Measurements from ENCODE around the gene SLX9.

Gene SLX9

GRCh38 chr21:44931137-44931500, 8.7 kb upstream of the SLX9 start:
- Histone ChIP-seq H3K4ac (ENCODE audit: low read depth in 1 of 2, low read length in 2 of 2) (no peak overlapping the region), H3K27me3 (ENCODE audit: control insufficient read depth in 1 of 2, insufficient read depth in 1 of 2, low read length in 2 of 2) (peaks cover 37 to 76% of the 10 kb centered on the region in 2 experiments), H3K27ac (ENCODE audit: low read length, poor library complexity, severe bottlenecking) (no peak overlapping the region), H3K9ac (ENCODE audit: low read length) (peak overlapping the region; percentile 11), H3K79me1 (replicated peaks; ENCODE audit: low read length, poor library complexity, severe bottlenecking) (no peaks in the 10 kb centered on the region), H2AFZ (ENCODE audit: low read depth, low read length) (no peak overlapping the region), H3K23ac (ENCODE audit: low read length in 2 of 2) (no peak overlapping the region), H2BK12ac (ENCODE audit: low read length in 2 of 2) (no peak overlapping the region), H2AK5ac (ENCODE audit: low read length, severe bottlenecking) (no peak overlapping the region), H3K18ac (ENCODE audit: low read depth in 1 of 2, low read length in 2 of 2) (no peak overlapping the region), H3K36me3 (ENCODE audit: control insufficient read depth in 1 of 2, insufficient read depth in 2 of 2, low read depth in 1 of 2, low read length in 2 of 2) (no peaks in the 10 kb centered on the region), H3K14ac (ENCODE audit: low read length in 2 of 2) (no peak overlapping the region), H3K9me3 (ENCODE audit: control insufficient read depth, low read length) (peaks cover 3% of the 10 kb centered on the region), H3K4me3 (ENCODE audit: insufficient read depth in 1 of 2, low read depth in 1 of 2, low read length in 2 of 2) (peak overlapping the region in 1 of 2 experiments; percentile 62), H3K4me1 (ENCODE audit: control insufficient read depth, insufficient read depth, low read depth, low read length) (peaks cover 56% of the 10 kb centered on the region), H3K4me2 (ENCODE audit: low read length, poor library complexity, severe bottlenecking) (peak overlapping the region; percentile 23), H4K8ac (ENCODE audit: low read length) (no peak overlapping the region), H2BK120ac (ENCODE audit: low read depth, low read length) (no peak overlapping the region), H2BK15ac (ENCODE audit: low read depth, poor library complexity, severe bottlenecking) (no peak overlapping the region), H2BK5ac (ENCODE audit: low read depth, low read length, poor library complexity, severe bottlenecking) (no peak overlapping the region), H4K91ac (ENCODE audit: low read length) (no peak overlapping the region)
- WGBS, result 5% methylated on average over 19 of the region's 19 CpGs
- peak; percentile 51 for DNase-seq

- peaks cover 37 to 76% of the 10 kb centered on the region in 2 experiments for H3K27me3 ChIP-seq (ENCODE audit: control insufficient read depth in 1 of 2, insufficient read depth in 1 of 2, low read length in 2 of 2)
- no peak overlapping the region for H4K8ac ChIP-seq (ENCODE audit: low read length)
- H2AFZ ChIP-seq (ENCODE audit: low read depth, low read length), result no peak overlapping the region
- H3K4ac ChIP-seq (ENCODE audit: low read depth in 1 of 2, low read length in 2 of 2), result no peak overlapping the region
- peaks cover 50% of the 10 kb centered on the region for H3K4me1 ChIP-seq (ENCODE audit: control insufficient read depth, insufficient read depth, low read depth, low read length)
- peaks cover 3% of the 10 kb centered on the region for H3K9me3 ChIP-seq (ENCODE audit: control insufficient read depth, low read length)
- 3% methylated on average over 77 of the region's 78 CpGs for WGBS
- H2BK15ac ChIP-seq (ENCODE audit: low read depth, poor library complexity, severe bottlenecking), result no peak overlapping the region
- H3K36me3 ChIP-seq (ENCODE audit: control insufficient read depth in 1 of 2, insufficient read depth in 2 of 2, low read depth in 1 of 2, low read length in 2 of 2), result no peaks in the 10 kb centered on the region
- H4K91ac ChIP-seq (ENCODE audit: low read length), result peak overlapping the region; percentile 80
- H3K14ac ChIP-seq (ENCODE audit: low read length in 2 of 2), result peak overlapping the region; percentile 18 to 68
- peak overlapping the region; percentile 71 for H2BK120ac ChIP-seq (ENCODE audit: low read depth, low read length)
- peak overlapping the region; percentile 11 for H3K9ac ChIP-seq (ENCODE audit: low read length)
- H2BK12ac ChIP-seq (ENCODE audit: low read length in 2 of 2), result peak overlapping the region in 1 of 2 experiments; percentile 15
- H3K79me1 ChIP-seq (replicated peaks; ENCODE audit: low read length, poor library complexity, severe bottlenecking), result no peaks in the 10 kb centered on the region
- H3K23ac ChIP-seq (ENCODE audit: low read length in 2 of 2), result peak overlapping the region in 1 of 2 experiments; percentile 63
- no peak overlapping the region for H3K27ac ChIP-seq (ENCODE audit: low read length, poor library complexity, severe bottlenecking)
- H3K18ac ChIP-seq (ENCODE audit: low read depth in 1 of 2, low read length in 2 of 2), result peak overlapping the region; percentile 33 to 59
- H3K4me3 ChIP-seq (ENCODE audit: insufficient read depth in 1 of 2, low read depth in 1 of 2, low read length in 2 of 2), result peak overlapping the region in 1 of 2 experiments; percentile 62
- DNase-seq, result no peak
- peak overlapping the region; percentile 36 for H3K4me2 ChIP-seq (ENCODE audit: low read length, poor library complexity, severe bottlenecking)
- H2AK5ac ChIP-seq (ENCODE audit: low read length, severe bottlenecking), result no peak overlapping the region
- no peak overlapping the region for H2BK5ac ChIP-seq (ENCODE audit: low read depth, low read length, poor library complexity, severe bottlenecking)
Observed at GRCh38 chr21:44931501-44932407, 8.1 kb upstream of the SLX9 start.

GRCh38 chr21:44932408-44933181, 7.2 kb upstream of the SLX9 start:
- Histone ChIP-seq H2BK12ac (ENCODE audit: low read length in 2 of 2) (no peak overlapping the region), H2BK15ac (ENCODE audit: low read depth, poor library complexity, severe bottlenecking) (peak overlapping the region; percentile 54), H3K4me2 (ENCODE audit: low read length, poor library complexity, severe bottlenecking) (peak overlapping the region; percentile 36), H2BK120ac (ENCODE audit: low read depth, low read length) (peak overlapping the region; percentile 71), H2AK5ac (ENCODE audit: low read length, severe bottlenecking) (no peak overlapping the region), H2BK5ac (ENCODE audit: low read depth, low read length, poor library complexity, severe bottlenecking) (no peak overlapping the region), H3K36me3 (ENCODE audit: control insufficient read depth in 1 of 2, insufficient read depth in 2 of 2, low read depth in 1 of 2, low read length in 2 of 2) (no peaks in the 10 kb centered on the region), H4K91ac (ENCODE audit: low read length) (peak overlapping the region; percentile 27), H2AFZ (ENCODE audit: low read depth, low read length) (no peak overlapping the region), H3K9ac (ENCODE audit: low read length) (no peak overlapping the region), H3K4ac (ENCODE audit: low read depth in 1 of 2, low read length in 2 of 2) (no peak overlapping the region), H3K4me1 (ENCODE audit: control insufficient read depth, insufficient read depth, low read depth, low read length) (peaks cover 42% of the 10 kb centered on the region), H3K9me3 (ENCODE audit: control insufficient read depth, low read length) (peaks cover 3% of the 10 kb centered on the region), H3K79me1 (replicated peaks; ENCODE audit: low read length, poor library complexity, severe bottlenecking) (no peaks in the 10 kb centered on the region), H3K27me3 (ENCODE audit: control insufficient read depth in 1 of 2, insufficient read depth in 1 of 2, low read length in 2 of 2) (peaks cover 37 to 76% of the 10 kb centered on the region in 2 experiments), H3K18ac (ENCODE audit: low read depth in 1 of 2, low read length in 2 of 2) (peak overlapping the region in 1 of 2 experiments; percentile 37), H3K4me3 (ENCODE audit: insufficient read depth in 1 of 2, low read depth in 1 of 2, low read length in 2 of 2) (peak overlapping the region in 1 of 2 experiments; percentile 60), H3K23ac (ENCODE audit: low read length in 2 of 2) (no peak overlapping the region), H3K27ac (ENCODE audit: low read length, poor library complexity, severe bottlenecking) (no peak overlapping the region), H3K14ac (ENCODE audit: low read length in 2 of 2) (peak overlapping the region in 1 of 2 experiments; percentile 18), H4K8ac (ENCODE audit: low read length) (peak overlapping the region; percentile 31)
- DNase-seq, result peak; percentile 22
- WGBS, result 4% methylated on average over 66 of the region's 68 CpGs

Data from mesenchymal stem cell (in vitro differentiated cells and primary cell).